ENCODE data around the gene FLOT2.

GRCh38 chr17:28880572-28880945 lies 17.0 kb downstream of the FLOT2 start:
- TF ChIP-seq FOXK2 (IDR thresholded peaks at IDR 0.05) = no peak
- TF ChIP-seq BHLHE40 (IDR thresholded peaks at IDR 0.05; ENCODE audit: borderline replicate concordance) = no peak
- no peak for TF ChIP-seq SP1 (IDR thresholded peaks at IDR 0.05)
- no peak for TF ChIP-seq NFRKB (IDR thresholded peaks at IDR 0.05)
- no peak for TF ChIP-seq TARDBP (IDR thresholded peaks at IDR 0.05)
- no peak for TF ChIP-seq FOXM1 (IDR thresholded peaks at IDR 0.05; ENCODE audit: borderline replicate concordance)
- no peak for TF ChIP-seq FOXA1 (IDR thresholded peaks at IDR 0.05)

Data from HEK293T (cell line).